ENCODE data around the gene ZNF777. TPM values are rescaled to one million over a fixed set of nuclear protein-coding genes. Genes with fewer than 3 reads are reported as not detected.

The ZNF777 gene
- total RNA-seq, 1 donor from 2014 or later = 2.1 TPM

DNA sequence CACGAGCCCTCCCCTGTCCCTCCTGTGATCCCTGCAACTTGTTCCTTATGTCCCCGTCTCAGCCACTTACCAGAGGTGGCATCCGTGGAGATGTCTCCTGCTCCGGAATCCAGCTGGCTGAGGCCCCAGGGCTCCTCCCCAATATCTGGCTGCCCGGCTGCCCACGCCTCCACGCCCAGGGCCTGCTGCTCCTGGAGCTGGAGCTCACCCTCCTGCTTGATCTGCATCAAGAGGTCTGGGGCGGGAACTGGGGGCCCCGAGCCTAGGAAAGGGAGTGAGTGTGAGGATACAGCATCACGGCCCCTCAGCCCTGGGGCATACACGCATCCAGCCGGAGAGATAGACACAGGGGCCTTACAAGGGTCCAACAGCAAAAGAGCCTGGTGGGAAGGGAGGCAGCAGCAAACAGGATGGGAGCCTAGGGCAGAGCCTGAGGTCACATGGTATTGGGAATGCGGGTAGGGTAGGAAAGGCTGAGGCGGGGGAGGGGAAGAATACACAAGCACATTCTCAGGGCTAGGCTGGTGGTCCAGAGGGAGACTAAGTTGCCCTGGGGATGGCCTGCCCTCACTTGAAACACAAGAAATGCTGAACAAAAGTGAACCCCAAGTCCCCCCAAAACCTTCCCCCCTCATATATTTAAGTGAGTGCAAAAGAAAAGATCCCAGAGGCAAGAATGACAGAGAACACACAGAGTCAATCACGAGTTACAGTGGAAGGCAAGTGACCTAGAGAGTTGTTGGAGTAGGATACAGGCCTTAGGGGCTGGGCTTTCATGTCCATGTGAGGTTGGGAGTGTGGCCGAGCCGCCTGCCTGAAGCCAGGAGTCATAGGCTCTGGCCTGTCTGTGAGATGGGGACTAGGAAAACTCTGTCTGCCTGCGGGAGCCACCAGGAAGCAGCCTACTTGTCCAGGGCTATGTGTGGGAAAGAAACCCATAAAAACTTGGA, 16.9 kb upstream of the ZNF777 start:
- DNase-seq (ENCODE audit: low read depth in 2 of 2) = no peak

DNA sequence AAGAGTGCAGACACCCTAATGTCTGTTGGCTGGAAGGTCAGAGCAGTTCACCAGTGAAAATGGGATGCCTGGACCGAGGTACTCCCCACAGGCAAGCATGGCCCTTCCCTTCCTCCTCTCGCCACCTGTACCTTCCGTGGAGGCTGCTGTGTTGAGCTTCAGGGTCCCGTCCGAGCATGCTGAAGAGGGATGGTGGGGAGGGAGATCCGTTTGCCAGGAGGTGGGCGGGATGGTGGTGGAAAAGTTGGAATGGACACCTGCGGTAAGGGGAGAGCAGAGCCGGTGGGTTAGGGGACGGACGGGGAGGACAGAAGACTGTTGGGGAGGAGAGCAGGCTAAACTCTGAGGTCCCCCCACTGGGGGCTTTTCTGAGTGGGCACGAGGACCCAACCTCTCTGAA, 15.9 kb upstream of the ZNF777 start:
- DNase-seq (ENCODE audit: low read depth in 2 of 2) = no peak

DNA sequence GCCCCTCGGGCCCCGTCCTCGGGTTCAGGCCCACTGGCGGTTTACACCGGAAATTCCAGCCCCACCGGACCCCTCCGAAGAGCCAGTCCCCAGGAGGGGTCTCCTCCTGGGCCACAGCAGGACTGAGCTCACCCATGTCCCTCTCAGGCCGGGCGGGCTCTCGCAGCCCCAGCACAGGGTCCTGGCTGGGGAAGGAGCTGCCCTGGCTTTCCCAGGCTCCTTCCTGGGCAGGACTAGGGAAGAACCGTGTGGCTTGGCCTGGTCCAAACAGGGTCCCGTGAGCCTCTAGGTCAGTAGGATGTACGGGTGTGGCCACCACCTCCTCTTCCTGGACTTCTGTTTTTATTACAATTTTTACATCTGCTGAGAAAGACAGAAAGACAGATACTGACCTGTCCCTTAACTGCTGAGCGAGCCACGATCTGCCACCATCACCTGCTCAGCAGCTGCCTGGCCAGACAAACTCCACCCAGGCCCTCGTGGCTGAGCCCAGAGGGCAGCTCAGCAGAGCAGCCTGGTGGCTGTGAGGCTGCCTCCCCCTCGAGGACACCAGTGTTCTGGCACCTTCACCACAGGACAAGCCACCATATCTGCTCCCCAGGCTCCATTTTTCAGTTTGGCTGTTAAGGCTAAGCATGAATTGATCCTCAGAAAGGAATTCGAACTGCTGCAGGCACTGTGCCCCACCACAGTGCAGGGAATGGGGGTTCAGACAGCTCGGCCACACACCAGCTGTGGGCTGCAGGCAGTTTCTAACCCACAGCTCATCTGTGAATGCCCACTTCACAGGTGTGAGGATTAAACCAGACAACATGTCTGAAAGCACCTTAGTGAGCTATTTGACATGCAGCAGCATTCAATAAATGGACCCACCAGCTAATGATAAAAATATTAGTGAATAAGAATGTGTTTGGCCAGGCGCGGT, 14.5 kb upstream of the ZNF777 start:
- DNase-seq (ENCODE audit: low read depth in 2 of 2) = no peak

DNA sequence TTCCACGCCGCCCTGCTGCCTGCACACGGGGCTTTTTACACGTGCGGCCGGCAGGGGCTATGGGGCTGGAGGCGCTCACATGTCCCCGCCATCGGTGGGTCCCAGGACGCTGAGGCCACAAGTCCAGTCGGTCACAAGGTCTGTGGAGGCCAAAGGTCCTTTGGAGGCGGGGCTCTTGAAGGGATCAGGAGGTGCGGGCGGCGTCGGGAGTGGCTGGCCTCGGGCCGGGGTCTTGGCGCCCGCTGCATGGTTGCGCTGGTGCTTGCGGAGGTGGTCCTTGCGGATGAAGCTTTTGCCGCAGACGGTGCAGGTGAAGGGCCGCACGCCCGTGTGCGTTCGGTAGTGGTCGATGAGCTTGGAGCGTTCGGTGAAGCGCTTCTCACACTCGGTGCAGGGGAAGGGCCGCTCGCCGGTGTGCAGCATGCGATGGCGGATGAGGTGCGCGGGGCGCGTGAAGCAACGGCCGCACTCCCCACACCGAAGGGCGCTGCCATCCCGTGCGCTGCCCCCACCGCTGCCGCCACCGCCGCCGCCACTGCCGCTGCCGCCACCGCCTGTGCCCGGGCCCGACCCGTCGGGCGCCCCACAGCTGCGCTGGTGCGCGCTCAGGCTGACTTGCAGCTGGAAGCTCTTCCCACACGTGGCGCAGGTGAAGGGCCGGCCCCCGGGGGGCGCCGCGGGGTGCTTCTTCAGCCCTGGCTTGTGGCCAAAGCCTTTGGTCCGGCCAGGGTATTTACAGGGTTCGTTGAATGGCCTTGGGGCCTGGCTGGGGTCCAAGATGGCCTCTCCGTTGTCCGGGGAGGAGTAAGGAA, 13.7 kb upstream of the ZNF777 start:
- DNase-seq (ENCODE audit: low read depth in 2 of 2) = no peak

DNA sequence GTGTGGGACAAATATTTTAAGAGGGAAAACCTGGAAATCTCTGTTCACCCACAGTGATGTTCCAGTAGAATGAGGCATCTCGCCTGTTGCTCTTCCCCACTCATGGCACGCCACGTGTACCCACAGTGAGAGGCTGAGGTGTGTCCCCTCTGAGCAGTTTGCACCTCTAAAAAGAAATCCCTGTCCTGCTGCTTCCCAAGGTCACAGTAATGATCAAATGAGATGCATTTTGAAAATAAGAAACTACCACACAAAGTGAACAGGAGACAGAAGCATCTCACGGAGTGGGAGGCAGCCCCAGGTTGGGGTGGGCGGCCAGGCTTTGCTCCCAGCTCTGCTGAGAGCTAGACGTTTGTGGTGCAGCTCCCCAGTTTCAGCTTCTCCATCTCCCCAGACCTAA, 12.4 kb upstream of the ZNF777 start:
- no peak for DNase-seq (ENCODE audit: low read depth in 2 of 2)

DNA sequence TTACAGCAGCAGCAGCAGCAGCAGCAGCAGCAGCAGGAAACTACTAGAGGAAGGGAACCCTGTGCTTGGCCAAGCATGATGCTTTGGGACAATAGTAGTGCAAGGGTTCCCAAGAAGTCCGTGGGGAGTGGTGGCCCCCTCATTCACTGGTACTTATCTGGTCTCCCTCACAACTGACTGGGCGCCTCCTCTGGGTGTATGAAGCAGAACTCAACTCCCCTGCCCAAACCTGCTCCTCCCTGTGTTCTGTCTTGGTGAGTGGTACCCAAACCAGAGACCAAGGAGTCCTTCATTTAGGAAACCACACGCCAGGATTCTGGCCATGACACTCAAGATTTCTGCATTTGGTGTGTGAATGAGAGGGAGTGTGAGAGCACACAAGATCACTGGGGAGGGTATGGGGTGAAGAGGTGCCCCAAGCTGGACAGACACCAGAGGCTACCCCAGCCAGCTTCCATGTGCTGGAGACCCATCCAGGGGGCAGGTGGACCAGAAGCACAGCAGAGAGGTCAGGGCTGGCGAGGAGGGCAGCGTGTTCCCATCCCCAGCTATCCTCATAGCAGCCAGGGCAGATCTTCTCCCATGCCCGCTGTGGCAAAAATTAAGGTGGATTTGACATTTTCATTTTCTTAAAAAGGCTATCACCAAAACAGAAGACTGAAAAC, 10.6 kb upstream of the ZNF777 start:
- no peak for DNase-seq (ENCODE audit: low read depth in 2 of 2)

DNA sequence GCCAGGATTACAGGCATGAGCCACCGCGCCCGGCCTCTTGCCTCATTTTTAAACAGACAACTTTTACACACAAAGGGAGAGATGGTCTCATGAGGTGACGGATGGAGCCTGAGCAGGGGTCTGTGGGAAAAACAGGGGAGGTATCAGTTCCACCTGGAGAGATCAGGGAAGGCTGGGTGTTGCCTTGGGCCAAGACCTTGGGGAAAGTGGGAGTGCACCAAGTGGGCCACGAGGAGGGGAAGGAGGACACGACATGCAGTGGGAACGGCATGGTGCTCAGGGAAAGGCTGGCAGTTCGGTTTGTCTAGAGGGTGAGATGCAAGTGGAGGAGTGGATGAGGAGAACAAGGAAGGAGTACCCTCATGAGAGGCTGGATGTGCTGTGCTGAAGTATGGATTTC, 8.9 kb upstream of the ZNF777 start:
- DNase-seq (ENCODE audit: low read depth in 2 of 2) = no peak

DNA sequence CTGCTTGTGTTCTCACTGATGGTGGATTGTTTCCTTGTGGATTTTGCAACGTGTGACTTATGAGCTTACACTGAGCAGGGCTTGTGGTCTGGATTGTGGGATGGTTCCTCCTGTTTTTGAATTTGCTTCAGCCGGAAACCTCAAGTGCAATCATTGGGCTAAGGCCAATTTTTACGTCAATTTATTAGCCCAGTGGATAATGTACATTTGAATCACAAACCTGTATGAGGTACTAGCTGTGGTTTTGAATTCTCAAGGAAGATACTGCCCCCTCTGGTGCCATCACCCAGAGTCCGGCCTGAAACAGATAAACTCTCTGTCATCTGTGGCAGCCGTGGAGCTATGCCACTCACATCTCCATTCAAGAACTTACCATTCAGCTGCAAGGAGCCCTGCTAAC, 7.3 kb upstream of the ZNF777 start:
- peak in 1 of 2 donors; percentile 8 for DNase-seq (ENCODE audit: low read depth in 2 of 2)

DNA sequence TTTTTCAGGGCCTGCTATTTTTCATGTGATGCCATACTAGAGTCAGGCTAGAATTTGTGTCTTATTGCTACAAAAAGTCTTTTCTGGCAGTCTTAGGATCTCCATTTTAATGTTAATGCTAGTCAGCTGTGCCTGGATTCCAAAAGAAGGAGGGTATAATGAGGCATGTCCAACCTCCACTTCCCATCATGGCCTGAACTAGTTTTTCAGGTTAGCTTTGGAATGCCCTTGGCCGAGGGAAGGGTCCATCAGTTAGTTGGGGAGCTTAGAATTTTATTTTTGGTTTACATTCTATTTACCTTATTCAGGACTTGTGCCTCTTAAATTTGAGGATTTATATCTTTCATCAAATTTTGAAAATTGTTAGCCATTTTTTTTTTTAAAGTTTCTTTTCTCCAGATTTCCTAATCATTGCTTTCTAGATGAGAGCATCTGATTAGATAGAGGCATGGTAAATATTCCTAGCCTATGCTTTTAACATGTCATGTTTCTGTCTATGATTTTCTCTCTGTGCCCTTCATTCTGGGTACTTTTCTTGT, 6.5 kb upstream of the ZNF777 start:
- DNase-seq (ENCODE audit: low read depth in 2 of 2) = no peak

DNA sequence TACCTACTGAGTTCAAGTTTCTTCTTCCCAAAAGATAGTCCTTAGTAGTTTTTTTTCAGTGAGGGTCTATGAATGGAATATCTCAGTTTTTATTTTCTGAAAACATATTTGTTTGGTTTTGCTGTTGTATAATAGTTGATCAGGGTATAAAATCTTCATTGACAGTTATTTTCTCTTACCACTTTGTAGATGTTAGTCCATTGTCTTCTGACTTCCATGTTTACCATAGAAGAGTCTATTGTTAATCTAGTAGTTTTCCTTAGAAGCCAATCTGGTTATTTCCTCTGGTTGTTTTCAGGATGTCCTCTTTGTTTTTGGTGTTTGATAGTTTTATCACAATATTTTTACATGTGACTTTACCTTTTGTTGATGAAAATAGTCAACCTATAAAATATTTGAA, 5.5 kb upstream of the ZNF777 start:
- DNase-seq (ENCODE audit: low read depth in 2 of 2) = no peak

DNA sequence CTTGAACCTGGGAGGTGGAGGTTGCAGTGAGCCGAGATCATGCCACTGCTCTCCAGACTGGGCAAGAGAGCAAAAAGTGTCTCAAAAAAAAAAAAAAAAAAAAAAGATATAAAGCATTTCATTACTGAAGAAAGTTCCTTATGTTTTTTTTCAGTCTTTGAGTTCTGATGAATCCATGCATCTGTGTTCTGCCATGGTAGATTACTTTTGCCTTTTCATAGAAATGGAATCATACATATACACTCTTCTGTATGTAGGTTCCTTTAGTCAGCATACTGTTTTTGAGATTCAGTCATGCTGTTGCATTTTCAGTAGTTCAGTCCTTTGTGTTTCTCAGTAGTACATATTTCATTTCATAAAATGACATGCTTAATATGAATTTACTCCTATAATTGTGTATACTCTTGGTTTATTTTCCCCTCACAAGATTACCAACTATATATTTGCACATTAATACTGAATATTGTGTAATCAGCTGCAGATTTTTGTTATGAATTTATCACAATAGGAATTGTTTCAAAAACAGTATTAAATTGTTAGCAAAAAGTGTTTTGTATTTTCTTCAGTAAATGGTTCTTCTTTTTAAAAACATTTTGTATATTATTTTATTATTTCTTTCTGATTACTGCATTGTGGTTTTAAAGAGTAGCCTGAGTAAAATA, 2.8 kb upstream of the ZNF777 start:
- DNase-seq (ENCODE audit: low read depth in 2 of 2) = no peak

DNA sequence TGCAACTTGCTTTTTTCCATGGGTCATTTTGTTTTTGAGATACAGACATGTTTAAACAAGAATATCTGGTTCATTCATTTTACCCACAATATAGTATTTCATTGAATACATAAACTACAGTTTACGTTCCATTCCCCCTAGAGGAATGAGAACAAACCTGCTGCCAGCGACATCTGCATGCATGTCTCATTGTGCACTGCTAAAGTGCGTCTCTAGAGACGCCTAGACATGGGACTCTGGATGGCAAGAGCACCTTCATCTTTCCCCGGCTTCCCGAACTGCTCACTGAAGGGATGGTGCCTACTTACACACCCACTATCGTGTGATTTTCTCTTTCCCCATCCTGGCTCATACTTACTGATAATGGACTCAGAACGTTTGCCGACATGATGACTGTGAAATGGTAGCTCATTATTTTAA, 1.2 kb upstream of the ZNF777 start:
- no peak for DNase-seq (ENCODE audit: low read depth in 2 of 2)

DNA sequence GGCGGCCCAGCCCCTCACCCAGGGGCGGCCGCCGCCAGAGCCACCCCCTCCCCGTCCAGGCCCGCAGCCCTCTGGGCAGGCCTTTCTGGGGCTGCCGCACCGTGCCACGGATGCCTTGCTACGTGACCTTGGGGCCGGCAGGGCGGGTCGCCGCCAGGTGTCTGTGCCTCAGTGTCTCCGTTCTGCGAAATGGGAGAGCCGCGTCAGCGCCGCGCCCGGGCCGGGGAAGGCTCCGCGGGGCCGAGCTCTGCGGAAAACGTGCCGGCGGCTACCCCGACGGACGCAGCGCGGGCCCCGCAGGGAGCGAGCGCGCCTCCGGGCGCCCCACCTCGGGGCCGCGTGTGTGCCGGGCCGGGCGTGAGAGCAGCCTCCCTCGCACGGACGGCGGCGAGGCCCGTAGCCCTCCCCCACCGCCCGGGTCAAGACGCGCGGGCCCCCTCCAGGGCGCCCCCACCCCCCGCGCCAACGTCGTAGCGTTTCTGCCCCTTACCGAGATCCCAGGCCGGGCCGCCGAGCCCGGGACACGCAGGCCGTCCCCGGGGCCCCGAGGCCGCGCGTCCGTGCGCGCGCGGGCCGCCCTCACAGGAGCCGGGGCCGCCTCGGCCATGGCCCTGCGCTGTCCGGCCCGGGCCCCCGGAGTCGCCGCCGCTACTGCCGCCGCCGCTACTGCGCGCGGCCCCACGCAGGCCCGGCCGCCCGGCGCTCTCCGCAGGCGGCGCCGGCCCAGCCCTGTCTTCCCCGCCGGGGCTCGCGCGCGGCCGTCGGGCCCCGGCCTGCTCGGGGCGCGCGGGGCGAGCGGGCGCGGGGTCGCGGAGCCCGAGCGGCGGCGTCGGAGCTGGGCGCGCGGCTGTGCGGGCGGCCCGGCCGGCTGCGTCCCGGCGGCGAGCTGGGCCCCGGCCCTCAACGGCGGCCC, 1.1 kb downstream of the ZNF777 start:
- DNase-seq (ENCODE audit: low read depth in 2 of 2) = peak in 1 of 2 donors; percentile 39

DNA sequence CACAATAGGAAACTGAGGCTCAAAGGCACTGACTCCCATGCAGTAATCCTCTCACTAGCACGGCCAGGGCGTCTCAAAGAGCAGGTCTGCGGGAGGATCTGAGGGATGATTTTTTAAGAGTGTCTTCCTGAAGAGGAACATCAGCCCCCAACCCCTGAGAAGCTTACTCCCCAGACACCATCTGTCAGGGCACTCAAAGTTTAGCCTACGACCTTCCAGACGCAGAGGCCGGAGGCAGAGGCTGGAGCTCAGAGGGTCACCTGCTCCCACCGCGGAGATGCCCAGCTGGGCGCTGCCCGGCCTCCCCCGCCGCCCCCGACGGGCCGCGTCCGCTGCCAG, 1.7 kb downstream of the ZNF777 start:
- no peak for DNase-seq (ENCODE audit: low read depth in 2 of 2)

DNA sequence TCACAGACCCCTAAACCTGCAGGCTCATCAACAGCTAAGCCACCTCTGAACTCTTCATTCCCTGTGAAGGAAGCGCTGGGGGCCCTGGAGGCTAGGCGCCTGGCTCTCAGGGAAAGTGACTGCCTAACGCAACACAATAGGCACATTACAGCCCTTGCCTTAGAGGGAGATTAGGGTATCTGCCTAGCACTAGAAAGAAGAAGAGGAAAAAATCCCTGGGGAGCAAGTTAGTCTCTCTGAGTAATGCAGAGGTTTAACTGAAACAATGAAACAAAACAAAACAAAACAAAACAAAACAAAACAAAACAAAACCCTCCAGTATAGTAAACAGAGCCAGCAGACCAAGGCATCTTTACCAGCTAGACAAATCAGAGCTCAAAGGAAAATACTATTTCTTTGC, 2.6 kb downstream of the ZNF777 start:
- no peak for DNase-seq (ENCODE audit: low read depth in 2 of 2)

DNA sequence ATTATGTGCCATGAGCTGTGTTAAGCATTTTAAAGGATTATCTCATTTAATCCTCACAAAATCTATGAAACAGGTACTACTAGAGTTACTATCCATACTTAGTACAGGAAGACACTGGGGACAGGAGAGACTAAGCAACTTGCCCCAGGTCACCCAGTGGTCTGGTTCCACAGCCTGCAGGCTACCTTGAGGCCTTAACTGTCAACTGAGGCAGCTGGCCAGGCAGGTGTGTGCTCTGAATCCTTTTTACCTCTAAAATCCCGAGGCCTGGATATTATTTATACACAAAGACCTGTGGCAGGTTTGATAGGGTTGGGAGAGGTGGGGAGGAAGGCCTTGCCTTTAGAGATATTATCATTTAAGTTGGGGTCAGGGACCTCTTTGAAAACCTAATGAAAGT, 3.1 kb downstream of the ZNF777 start:
- no peak for DNase-seq (ENCODE audit: low read depth in 2 of 2)

DNA sequence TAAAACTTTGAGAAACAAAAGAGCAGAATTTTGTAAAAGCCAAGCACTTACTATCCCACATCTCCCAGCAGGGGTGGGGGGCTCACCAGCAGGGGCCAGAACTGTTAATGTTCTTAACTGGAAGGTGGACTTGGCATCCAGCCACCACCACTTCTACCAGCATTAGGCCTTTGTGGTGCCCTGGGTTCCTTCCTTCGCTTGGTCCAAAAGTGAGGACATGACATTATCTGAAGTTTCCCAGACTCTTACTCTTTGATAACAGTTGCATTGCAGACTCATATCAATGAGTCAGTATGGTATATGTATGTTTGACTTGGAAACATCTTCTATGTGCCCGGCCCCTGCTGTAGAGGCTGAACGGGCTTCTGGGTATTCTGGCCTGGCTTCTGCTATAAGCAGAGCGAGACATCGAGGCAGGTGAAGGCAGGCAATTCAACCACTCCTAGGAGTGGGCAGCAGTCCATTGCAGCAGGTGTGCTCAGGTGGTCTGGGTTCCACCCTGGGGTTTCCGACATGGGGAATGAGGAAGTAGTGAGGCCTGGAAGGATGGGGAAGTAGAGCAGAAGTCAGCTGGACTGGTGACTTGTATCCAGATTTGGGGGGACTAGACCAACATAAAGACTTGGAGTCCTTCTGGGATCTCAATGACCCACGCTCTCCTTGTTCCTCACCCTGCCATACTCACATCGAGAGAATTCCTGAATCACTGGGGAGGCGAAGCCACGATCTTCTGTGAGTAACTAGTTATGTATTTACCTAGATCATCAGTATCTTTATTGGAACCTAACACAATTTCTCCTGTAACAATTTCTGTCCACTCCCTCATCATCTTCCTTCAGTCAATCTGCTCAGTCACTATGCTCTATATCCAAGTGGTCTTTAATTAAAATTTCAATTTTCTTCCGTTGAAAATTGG, 4.1 kb downstream of the ZNF777 start:
- DNase-seq (ENCODE audit: low read depth in 2 of 2) = no peak
